WTC11 (cell line): ENCODE results near the gene SNCAIP. TPM values are rescaled to one million over a fixed set of nuclear protein-coding genes. Genes with fewer than 3 reads are reported as not detected.

ENCODE experiments used
- ATAC-seq: fragments of 200-7000 bp; cut with Tn5 transposase; 2 replicates; pipeline ENCODE4 v1.10.0; 2021; ENCODE audit warnings: mild to moderate bottlenecking, moderate library complexity
- CTCF ChIA-PET: fragments of 300-600 bp; sonication (Branson Sonifier 250); formaldehyde crosslinking; loops from one replicate; lab custom pipeline; 2021; ENCODE audit warnings: antibody characterized with exemption; lab: Charles Lee
- POLR2A ChIA-PET: fragments of 350-600 bp; sonication (Branson Sonifier 250); formaldehyde crosslinking; loops from one replicate; lab custom pipeline; 2021; ENCODE audit warnings: antibody characterized with exemption; lab: Charles Lee
- DNase-seq: peaks from one replicate; pipeline ENCODE4 v3.0.0; 2021; ENCODE audit warnings: low spot score
- H3K27ac Mint-ChIP-seq: 2 replicates; pipeline ENCODE4 v1.8.0; 2021; ENCODE audit warnings: mixed read lengths
- H3K27me3 Mint-ChIP-seq: 2 replicates; pipeline ENCODE4 v1.8.0; 2021; ENCODE audit warnings: low read depth, mild to moderate bottlenecking, moderate library complexity, mixed read lengths
- H3K36me3 Mint-ChIP-seq: 2 replicates; pipeline ENCODE4 v1.8.0; 2021; ENCODE audit warnings: mixed read lengths
- H3K4me1 Mint-ChIP-seq: 2 replicates; pipeline ENCODE4 v1.8.0; 2022; ENCODE audit warnings: mixed read lengths
- H3K4me3 Mint-ChIP-seq: 2 replicates; pipeline ENCODE4 v1.8.0; 2021; ENCODE audit warnings: mild to moderate bottlenecking, moderate library complexity, mixed read lengths
- H3K9me3 Mint-ChIP-seq: 2 replicates; pipeline ENCODE4 v1.8.0; 2021; ENCODE audit warnings: mixed read lengths
- ATF6 ChIP-seq: sonication (generic); formaldehyde crosslinking; IDR thresholded peaks from 2 replicates; pipeline ENCODE4 v1.8.1; 2023; ENCODE audit warnings: mild to moderate bottlenecking, missing genetic modification reagents
- E2F5 ChIP-seq: sonication (generic); formaldehyde crosslinking; IDR thresholded peaks from 2 replicates; pipeline ENCODE4 v1.8.1; 2022; ENCODE audit warnings: mild to moderate bottlenecking, moderate library complexity, missing genetic modification reagents
- ESRRA ChIP-seq: sonication (generic); formaldehyde crosslinking; IDR thresholded peaks from 2 replicates; pipeline ENCODE4 v1.8.1; 2022; ENCODE audit warnings: mild to moderate bottlenecking, missing genetic modification reagents, borderline replicate concordance
- MXD4 ChIP-seq: fragments of 250-450 bp; sonication (Bioruptor Pico); IDR thresholded peaks from 2 replicates; pipeline ENCODE4 v1.8.0; 2021; ENCODE audit warnings: mild to moderate bottlenecking, moderate library complexity, borderline replicate concordance
- NFYB ChIP-seq: sonication (generic); formaldehyde crosslinking; conservative IDR thresholded peaks from 2 replicates; pipeline ENCODE4 v1.8.0; 2022; ENCODE audit warnings: low read depth, missing genetic modification reagents
- PRRX2 ChIP-seq: fragments of 250-450 bp; sonication (Bioruptor Pico); IDR thresholded peaks from 2 replicates; pipeline ENCODE4 v1.8.0; 2021; ENCODE audit warnings: mild to moderate bottlenecking
- SMAD3 ChIP-seq: sonication (generic); formaldehyde crosslinking; IDR thresholded peaks from 2 replicates; pipeline ENCODE4 v1.8.0; 2022; ENCODE audit warnings: missing genetic modification reagents, mild to moderate bottlenecking, borderline replicate concordance
- SMAD4 ChIP-seq: sonication (generic); formaldehyde crosslinking; IDR thresholded peaks from 2 replicates; pipeline ENCODE4 v1.8.0; 2022; ENCODE audit warnings: mild to moderate bottlenecking, missing genetic modification reagents
- TP53 ChIP-seq: sonication (generic); formaldehyde crosslinking; IDR thresholded peaks from 2 replicates; pipeline ENCODE4 v1.8.1; 2023; ENCODE audit warnings: mild to moderate bottlenecking, missing genetic modification reagents
- USF2 ChIP-seq: sonication (generic); formaldehyde crosslinking; IDR thresholded peaks from 2 replicates; pipeline ENCODE4 v1.8.1; 2023; ENCODE audit warnings: mild to moderate bottlenecking, missing genetic modification reagents, moderate library complexity
- ZNF219 ChIP-seq: sonication (generic); formaldehyde crosslinking; IDR thresholded peaks from 2 replicates; pipeline ENCODE4 v1.8.0; 2023; ENCODE audit warnings: missing genetic modification reagents, mild to moderate bottlenecking, borderline replicate concordance
- ZNF263 ChIP-seq: sonication (generic); formaldehyde crosslinking; IDR thresholded peaks from 2 replicates; pipeline ENCODE4 v1.8.1; 2022; ENCODE audit warnings: low read depth, mild to moderate bottlenecking, moderate library complexity, missing genetic modification reagents
- ZNF416 ChIP-seq: fragments of 250-450 bp; sonication (Bioruptor Pico); IDR thresholded peaks from 2 replicates; pipeline ENCODE4 v1.9.0; 2021; ENCODE audit warnings: mild to moderate bottlenecking, inconsistent platforms
- total RNA-seq: library from RNA; stranded (reverse); gene quantifications from 3 replicates; pipeline ENCODE4 v1.2.3, GENCODE V29; 2021
- TF ChIP-seq, protein P1 (sequence below): fragments of 250-450 bp; sonication (Bioruptor Pico); IDR thresholded peaks from 2 replicates; pipeline ENCODE4 v1.9.0; 2021; ENCODE audit warnings: moderate library complexity, mild to moderate bottlenecking, inconsistent platforms, borderline replicate concordance
- TF ChIP-seq, protein P2 (sequence below): sonication (generic); formaldehyde crosslinking; IDR thresholded peaks from 2 replicates; pipeline ENCODE4 v1.8.0; 2022; ENCODE audit warnings: mild to moderate bottlenecking, missing genetic modification reagents
- TF ChIP-seq, protein P3 (sequence below): sonication (generic); formaldehyde crosslinking; IDR thresholded peaks from 2 replicates; pipeline ENCODE4 v1.8.0; 2023; ENCODE audit warnings: missing genetic modification reagents, mild to moderate bottlenecking, borderline replicate concordance

Gene SNCAIP
- total RNA-seq, 1 experiment from 2014 or later: 10.0 TPM

- TF ChIP-seq ATF6 (CRISPR knock-in tag): no peak
- no peak for TF ChIP-seq E2F5
- TF ChIP-seq USF2 (CRISPR knock-in tag): no peak
- TF ChIP-seq ZNF416 (CRISPR knock-in tag): no peak
- TF ChIP-seq, protein P1, sequence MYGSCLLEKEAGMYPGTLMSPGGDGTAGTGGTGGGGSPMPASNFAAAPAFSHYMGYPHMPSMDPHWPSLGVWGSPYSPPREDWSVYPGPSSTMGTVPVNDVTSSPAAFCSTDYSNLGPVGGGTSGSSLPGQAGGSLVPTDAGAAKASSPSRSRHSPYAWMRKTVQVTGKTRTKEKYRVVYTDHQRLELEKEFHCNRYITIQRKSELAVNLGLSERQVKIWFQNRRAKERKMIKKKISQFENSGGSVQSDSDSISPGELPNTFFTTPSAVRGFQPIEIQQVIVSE (CRISPR knock-in tag): no peak
- TF ChIP-seq TP53 (CRISPR knock-in tag): no peak
- TF ChIP-seq, protein P2, sequence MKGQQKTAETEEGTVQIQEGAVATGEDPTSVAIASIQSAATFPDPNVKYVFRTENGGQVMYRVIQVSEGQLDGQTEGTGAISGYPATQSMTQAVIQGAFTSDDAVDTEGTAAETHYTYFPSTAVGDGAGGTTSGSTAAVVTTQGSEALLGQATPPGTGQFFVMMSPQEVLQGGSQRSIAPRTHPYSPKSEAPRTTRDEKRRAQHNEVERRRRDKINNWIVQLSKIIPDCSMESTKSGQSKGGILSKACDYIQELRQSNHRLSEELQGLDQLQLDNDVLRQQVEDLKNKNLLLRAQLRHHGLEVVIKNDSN (CRISPR knock-in tag): no peak
- no peak for TF ChIP-seq ZNF219
- TF ChIP-seq, protein P3, sequence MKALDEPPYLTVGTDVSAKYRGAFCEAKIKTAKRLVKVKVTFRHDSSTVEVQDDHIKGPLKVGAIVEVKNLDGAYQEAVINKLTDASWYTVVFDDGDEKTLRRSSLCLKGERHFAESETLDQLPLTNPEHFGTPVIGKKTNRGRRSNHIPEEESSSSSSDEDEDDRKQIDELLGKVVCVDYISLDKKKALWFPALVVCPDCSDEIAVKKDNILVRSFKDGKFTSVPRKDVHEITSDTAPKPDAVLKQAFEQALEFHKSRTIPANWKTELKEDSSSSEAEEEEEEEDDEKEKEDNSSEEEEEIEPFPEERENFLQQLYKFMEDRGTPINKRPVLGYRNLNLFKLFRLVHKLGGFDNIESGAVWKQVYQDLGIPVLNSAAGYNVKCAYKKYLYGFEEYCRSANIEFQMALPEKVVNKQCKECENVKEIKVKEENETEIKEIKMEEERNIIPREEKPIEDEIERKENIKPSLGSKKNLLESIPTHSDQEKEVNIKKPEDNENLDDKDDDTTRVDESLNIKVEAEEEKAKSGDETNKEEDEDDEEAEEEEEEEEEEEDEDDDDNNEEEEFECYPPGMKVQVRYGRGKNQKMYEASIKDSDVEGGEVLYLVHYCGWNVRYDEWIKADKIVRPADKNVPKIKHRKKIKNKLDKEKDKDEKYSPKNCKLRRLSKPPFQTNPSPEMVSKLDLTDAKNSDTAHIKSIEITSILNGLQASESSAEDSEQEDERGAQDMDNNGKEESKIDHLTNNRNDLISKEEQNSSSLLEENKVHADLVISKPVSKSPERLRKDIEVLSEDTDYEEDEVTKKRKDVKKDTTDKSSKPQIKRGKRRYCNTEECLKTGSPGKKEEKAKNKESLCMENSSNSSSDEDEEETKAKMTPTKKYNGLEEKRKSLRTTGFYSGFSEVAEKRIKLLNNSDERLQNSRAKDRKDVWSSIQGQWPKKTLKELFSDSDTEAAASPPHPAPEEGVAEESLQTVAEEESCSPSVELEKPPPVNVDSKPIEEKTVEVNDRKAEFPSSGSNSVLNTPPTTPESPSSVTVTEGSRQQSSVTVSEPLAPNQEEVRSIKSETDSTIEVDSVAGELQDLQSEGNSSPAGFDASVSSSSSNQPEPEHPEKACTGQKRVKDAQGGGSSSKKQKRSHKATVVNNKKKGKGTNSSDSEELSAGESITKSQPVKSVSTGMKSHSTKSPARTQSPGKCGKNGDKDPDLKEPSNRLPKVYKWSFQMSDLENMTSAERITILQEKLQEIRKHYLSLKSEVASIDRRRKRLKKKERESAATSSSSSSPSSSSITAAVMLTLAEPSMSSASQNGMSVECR (CRISPR knock-in tag): no peak
- no peak for TF ChIP-seq SMAD4 (CRISPR knock-in tag)
- TF ChIP-seq MXD4: no peak
- TF ChIP-seq PRRX2 (CRISPR knock-in tag): no peak
- TF ChIP-seq SMAD3 (CRISPR knock-in tag): no peak
- TF ChIP-seq, all 79 proteins: peak for 0
These were observed 11.0 kb upstream of the SNCAIP start (continued) for GRCh38 chr5:122301016-122301415.

DNA sequence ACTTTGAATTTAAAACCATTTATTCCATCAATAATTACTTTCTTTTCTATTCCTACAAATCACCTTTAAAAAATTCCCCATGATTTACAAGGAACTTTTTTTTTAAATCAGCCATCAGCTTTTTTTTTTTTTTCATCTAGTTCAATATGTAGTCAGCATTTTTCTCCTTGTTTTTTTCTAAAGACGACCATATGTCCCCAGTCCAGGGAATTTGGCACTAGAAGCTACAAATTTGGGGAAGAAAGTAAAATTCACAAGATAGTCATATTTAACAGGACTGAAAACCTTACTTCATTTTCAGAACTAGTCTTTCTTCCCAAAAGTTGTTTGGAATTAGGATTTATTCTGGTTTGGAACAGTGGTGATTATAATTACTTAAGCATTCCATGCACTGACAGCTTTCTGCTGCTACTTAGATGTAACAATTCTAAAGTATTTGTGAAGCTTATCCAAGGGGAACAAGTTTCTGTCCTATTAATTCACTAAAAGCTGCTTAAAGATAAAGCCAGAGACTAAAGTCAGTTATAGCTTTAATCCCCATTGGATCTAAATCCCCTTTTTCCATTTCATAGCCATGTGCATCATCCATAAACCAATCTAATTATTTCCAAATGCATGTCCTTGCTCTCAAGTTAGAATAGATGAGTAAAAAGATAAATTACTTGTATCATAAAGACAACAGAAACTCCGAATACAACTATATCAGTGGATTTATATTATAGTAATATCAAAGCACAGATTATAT is 7.4 kb upstream of the SNCAIP start:
- no peak for DNase-seq
- no peaks in the 10 kb centered on the region for H3K9me3 Mint-ChIP-seq
- H3K36me3 Mint-ChIP-seq: no peaks in the 10 kb centered on the region
- no peaks in the 10 kb centered on the region for H3K27me3 Mint-ChIP-seq
- no peak overlapping the region for H3K4me3 Mint-ChIP-seq
- CTCF ChIA-PET: interaction anchor here (0.6 kb wide), 1 partner anchor 9 kb away, joined by 3 read pairs; no protein-coding TSS in a partner anchor
- POLR2A ChIA-PET: no interaction called here
- no peak for ATAC-seq
- TF ChIP-seq NFYB: no peak
- no peak for TF ChIP-seq ESRRA (CRISPR knock-in tag)
- TF ChIP-seq ZNF416 (CRISPR knock-in tag): no peak
- TF ChIP-seq ZNF263 (CRISPR knock-in tag): no peak
- no peak overlapping the region for H3K27ac Mint-ChIP-seq
- peaks cover 4% of the 10 kb centered on the region; the same call in 1 of the 2 replicates for H3K4me1 Mint-ChIP-seq
